Fibroblast of gingiva (primary cell): ENCODE data around the gene CSTF2.
A peak's percentile ranks its signal among the peaks of the same experiment; 100 is the strongest.
"Not testable (repeated sequence)": the region's sequence is repeated elsewhere in the genome, so short reads cannot be mapped to it uniquely, and the experiment has no call there.

ENCODE experiments used
- DNase-seq: peaks from one replicate; pipeline ENCODE4 v3.0.0-alpha.2; 2011; ENCODE audit warnings: low read depth

Gene CSTF2, protein sequence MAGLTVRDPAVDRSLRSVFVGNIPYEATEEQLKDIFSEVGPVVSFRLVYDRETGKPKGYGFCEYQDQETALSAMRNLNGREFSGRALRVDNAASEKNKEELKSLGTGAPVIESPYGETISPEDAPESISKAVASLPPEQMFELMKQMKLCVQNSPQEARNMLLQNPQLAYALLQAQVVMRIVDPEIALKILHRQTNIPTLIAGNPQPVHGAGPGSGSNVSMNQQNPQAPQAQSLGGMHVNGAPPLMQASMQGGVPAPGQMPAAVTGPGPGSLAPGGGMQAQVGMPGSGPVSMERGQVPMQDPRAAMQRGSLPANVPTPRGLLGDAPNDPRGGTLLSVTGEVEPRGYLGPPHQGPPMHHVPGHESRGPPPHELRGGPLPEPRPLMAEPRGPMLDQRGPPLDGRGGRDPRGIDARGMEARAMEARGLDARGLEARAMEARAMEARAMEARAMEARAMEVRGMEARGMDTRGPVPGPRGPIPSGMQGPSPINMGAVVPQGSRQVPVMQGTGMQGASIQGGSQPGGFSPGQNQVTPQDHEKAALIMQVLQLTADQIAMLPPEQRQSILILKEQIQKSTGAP

DNA sequence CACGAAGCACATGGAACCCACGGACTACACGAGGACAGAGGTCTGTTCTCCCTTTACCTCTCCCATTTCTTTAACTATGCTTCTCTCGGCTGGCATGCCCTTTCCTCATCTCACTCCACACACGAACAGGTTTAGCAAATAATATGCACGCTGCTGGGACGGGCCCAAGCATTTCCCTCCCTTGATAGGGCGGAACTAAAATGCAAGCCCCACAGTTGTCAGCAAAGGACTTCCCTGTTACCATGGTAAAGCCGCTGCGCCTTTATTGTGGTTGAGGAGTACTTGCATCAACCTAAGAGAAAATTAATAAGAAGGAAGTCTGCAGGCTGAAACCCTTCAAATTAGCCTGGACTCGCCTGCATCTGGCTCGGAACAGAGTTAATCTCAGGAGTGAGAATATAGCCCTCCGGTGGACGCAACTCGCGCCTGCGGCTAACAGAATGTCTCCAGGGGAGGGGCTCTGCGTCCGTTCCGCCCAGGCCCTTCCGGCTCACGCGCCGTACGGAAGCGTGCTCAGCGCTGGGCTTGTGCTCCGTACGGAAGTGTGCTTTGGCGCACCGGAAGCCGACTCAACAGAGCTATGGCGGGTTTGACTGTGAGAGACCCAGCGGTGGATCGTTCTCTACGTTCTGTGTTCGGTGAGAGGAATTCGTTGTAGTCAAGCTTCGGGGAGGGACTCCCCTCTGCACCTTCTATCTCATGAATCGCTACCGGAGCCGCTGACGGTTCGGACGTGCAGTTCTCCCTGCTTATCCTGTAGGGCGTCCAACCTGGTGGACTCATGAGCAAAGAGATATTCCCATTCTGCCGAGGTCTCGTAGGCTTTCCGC is at the start of gene CSTF2:
Gene CSTF2 (plus strand): TSS at position 555 of the 830 bp plus-strand sequence. CDS start 26 bp downstream, at position 581.
- peak; percentile 78 for DNase-seq

DNA sequence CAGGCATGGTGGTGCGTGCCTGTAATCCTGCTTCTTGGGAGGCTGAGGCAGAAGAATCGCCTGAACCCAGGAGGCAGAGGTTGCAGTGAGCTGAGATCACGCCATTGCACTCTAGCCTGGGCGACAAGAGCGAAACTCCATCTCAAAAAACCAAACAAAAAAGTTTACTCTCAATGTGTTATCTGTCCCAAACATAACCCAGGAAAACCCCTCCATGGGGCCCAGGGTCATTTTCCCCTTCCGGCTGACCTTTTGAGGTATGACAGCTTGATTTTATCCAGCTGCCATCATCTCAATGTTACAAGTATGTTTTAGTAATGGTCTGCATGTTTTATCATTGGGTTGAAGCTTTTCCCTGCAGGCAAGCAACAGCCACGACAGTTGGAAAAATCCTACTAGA is 23.8 kb upstream of the CSTF2 start:
- not testable (repeated sequence) for DNase-seq

DNA sequence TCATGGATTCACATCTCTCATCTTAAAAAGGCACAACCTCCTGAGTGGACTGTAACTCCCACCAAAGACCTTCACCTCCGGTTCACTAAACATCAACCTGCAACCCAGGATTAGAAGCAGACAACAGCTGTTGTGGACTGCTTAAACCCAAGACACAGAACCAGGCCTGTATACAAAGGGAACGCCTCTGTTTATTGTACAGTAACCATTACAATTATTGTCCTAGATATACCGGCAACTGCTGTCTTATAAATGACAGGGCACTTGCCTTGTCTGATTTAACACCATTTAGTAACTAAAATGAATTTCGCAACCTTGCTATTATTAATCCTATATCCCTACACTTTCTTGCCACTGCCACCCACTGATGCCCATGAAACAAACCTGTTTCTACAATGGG is 22.8 kb upstream of the CSTF2 start:
- DNase-seq = no peak

DNA sequence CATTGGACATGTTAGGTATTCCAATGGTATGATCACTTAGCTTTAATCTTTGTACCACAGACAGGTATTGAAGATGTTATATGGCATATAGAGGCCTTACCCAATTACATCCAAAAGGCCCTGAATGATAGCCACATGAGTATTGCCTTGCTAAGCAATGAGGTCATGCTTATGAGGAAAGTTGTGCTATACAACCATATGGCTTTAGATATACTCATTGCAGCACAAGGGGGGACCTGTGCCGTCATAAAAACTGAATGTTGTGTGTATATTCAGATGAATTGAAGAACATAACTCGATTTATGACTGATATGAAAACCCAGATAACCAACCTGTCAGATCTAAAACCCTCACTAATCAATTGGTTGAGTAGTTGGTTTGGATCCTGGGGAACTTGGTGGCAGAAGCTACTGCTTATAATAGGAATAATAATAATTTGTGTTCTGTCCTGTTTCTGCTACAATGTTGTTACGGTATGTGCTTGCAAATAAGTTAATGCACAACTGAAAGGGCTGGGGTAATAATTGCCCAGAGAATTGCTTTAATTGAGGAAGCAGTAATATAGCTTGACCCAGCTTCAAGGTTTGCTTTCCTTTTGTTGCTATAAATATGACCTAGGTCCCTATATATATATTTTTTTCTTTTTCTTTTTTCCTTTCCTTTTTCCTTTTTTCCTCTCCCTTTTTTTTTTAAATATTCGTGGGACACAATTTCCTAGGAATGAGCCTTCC is 21.5 kb upstream of the CSTF2 start:
- DNase-seq = no peak

DNA sequence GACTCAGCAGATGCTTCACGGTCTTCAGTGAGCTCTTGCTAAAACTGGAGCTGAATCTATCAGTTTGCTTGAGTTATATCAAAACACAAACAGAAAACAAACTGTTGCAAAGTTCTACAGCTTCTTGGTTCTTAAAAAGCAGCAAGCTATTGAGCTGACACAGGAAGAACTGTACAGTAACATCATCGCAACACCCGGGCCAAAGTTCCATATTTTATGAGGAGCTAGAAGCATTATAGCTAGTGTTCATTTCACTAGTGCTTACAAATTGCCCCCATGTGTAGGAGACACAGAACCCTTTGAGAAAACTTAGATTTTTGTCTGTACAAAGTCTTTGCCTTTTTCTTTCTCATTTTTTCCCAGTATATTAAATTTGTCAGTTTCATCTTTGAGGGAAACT is 17.3 kb upstream of the CSTF2 start:
- no peak for DNase-seq

DNA sequence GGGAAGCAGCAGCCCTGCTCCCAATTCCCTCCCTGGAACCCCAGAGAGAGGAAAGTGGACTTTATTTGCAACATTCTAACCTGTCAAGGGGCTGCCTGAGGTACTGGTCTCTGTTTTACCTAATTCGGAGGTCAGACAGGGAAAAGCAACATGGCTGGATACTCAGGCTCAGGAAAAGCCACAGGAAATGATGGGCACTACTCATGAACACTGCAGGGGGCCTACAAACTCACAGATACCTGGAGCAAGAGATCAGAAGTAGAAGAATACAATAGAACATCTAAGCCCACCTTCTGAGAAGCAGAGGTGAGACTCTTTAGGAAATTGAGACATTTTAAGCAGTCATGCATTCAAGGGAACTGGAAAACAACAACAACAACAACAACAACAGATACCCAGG is 15.4 kb upstream of the CSTF2 start:
- no peak for DNase-seq

DNA sequence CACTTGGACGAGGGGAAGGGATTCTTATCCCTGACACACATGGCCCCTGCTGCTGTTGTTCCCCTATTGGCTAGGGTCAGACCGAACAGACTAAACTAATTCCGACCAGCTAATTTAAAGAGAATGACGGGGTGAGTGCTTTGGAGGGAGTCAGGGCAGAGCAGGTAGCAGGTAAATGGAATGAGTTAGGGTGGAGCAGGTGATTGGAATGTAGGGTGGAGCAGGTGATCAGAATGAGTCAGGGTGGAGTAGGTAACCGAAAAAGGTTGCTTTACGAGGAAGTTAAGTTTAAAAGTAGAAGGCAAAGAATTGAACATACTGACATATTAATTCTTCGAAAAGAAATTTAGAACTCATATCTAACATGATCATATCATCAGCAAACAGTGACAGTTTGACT is 11.9 kb upstream of the CSTF2 start:
- not testable (repeated sequence) for DNase-seq

DNA sequence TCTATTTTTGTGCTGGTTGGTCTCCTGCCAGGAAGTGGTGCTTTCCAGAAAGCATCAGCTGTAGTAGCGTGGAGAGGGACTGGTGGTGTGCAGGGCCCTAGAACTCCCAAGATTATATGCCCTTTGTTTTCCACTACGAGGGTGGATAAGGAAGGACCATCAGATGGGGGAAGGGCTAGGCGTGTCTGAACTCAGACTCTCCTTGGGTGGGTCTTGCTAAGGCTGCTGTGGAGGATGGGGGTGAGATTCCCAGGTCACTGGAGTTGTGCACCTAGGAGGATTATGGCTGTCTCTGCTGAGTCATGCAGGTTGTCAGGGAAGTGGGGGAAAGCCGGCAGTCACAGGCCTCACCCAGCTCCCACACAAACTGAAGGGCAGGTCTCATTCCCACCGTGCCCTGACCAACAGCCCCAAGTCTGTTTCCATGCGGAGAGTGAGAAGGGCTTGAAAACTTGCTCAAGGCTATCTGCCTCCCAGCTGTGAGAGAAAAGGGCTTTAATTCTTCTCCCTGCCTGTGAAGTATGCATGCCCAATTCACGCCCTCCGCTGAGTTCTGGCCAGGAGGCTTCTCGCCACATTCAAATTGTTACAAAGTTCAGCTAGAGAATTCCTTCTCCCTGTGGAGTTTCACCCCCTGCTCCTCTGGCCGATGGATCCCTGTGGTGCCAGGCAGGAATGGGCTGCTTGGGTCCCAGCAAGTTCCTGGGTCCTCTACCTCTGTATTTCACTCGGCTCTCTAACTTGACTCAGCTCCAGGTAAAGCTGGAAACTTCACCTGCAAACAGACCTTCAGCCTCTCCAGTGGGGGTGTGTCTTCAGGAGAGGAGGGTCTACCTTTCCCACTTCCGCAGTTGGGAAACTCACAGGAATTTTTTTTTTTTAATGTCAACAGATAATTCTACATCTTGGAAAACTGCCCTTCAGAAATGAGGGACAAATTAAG is 7.7 kb upstream of the CSTF2 start:
- peak; percentile 1 for DNase-seq

DNA sequence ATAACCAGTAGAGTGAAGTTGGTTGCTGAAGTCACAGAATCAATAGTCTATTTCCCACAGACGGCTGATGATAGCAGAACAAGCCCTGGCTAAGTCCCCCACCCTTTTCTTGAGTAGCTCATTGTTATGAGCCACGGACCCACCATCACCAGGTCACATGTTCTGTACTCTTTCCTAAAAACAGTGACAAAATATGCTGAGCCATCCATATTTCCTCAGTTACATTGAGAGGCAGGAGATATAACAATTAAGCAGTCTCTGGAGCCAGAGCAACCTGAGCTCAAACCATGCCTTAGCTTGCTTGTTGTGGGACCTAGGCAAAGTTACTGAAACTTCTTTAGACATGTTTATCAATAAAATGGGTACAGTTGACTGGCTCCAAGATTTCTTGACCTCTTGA is 2.9 kb upstream of the CSTF2 start:
- DNase-seq = no peak

DNA sequence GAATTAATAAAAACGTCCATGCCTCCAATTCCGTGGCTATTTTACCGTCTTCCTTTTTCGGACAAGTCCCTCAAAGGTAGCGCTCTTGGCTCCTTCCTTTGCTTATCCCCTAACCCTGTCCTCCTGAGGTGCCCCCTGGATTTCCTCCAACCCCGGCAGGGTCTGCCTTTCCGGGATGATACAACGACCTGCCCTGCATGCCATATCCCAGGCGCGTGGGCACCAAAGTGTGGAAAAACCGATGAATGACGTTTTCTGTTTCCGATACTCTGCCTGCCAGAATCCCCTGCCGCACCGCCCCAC is 706 bp upstream of the CSTF2 start:
- no peak for DNase-seq

DNA sequence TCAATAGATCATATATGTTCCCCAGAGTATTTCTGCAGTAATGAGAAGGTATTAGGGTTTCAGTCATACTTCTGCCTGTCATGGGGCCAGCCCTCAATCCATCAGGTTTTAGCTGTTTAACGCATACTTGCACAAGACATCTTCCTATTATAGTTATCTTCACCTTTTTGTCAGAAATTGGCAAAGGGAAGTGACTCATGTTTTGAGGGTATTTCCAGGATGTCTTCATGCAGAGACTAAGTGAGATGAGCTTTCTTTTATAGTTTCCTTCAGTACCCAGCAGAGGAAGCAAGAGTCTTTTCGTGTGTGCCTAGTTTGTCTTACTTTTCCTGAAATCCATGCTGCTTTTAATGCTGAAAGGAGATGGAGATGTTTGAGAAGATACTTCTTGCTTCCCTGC is 9.5 kb downstream of the CSTF2 start:
- no peak for DNase-seq

DNA sequence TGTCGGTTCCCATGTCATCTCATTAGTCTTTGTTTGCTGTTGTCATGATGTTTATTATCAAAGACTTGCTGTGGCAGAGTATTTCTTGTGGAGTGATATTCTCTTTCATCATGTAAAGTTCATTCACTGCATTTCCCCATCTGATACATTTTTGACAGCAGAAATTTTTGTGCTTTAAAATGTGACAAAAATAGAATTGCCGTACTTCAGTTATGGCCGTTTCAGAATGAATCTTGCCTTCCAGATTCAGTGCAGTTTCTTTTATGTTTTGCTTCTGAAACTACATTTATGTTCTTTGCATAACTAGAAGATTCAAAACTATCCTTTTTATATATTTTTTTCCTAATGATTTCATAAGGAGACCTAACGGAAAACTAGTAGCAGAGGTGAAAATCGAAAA is 10.0 kb downstream of the CSTF2 start:
- no peak for DNase-seq

DNA sequence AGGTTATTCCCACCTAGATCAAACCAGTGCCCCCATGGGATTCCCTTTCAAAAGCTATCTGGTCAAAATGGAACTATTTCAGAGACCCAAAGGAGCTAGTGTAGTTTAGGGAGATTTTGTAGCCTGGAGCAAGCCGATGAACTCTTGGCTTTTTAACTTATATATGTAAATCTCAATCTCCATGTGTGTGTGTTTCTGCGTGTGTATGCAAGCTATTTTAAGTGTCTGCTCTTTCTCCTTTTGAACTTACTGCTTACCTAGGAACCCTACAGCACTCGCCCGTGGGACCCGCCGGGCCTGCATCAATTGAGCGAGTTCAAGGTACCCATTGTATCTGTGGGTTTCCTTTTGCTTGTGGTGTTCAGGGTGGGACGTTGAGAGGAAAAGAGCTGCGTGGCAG is 10.4 kb downstream of the CSTF2 start:
- DNase-seq = no peak

DNA sequence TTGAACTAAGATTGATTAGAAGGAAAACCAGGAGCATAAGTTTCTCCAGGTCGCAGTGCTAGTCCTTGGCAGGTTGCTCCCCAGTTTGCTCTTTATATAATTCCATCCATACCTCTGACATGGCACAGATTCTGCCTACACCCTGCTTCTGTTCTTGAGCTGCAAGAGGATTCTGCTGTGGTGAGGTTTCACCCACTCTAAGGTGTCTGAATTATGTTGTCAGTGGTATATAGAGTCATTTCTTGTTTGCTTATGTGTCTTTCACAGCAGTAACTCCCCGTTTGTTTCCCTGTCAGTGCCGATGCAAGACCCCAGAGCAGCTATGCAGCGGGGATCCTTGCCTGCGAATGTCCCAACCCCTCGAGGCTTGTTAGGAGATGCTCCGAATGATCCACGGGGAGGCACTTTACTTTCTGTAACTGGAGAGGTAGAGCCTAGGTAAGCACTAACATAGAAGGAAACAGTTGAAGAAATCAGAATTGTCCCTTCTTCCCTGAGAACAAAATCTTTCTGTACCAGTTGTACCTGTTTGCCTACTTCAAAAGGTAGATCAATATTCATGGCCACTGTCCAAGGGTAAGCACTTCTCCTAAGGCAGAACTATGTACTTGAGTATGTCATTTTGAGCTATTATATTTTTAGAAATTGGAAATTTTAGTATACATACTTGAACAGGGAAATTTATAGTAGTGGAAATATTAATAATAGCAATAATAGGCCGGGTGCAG is 11.2 kb downstream of the CSTF2 start:
- DNase-seq = no peak

DNA sequence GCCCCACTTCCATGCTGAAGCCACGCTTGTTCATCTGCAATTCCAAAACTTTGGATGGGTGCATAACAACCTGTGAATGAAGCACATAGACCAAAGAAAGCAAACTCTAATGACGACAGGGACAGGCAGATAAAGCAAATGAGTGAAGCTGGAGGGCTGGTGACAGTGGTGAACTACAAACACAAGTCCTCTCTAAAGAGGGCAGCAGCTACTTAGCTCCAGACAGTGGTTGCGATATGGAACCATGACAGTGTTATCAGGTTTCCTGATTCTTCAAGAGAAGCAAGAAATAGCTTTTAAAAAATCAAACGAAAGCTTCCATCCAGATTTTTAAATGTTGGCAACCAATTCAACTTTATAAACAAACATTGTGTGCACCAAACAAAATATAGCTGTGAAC is 30.1 kb downstream of the CSTF2 start:
- no peak for DNase-seq

DNA sequence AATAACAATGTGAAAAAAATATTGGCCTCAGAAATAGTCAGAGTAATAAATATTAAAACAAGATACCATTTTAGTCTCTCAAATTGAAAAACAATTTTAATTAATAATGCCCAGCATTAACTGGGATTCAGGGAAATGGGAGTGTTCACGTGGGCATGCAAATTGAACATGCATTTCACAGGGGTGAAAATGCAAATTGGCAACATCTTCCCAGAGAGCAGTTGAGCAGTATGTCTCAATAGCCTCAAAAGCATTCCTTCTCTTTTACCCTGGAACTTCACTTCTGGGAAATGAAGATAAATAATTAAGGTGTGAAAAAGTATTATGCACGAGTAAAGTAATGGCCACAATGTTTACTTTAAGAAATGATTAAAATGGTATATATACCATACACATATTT is 32.6 kb downstream of the CSTF2 start:
- no peak for DNase-seq

DNA sequence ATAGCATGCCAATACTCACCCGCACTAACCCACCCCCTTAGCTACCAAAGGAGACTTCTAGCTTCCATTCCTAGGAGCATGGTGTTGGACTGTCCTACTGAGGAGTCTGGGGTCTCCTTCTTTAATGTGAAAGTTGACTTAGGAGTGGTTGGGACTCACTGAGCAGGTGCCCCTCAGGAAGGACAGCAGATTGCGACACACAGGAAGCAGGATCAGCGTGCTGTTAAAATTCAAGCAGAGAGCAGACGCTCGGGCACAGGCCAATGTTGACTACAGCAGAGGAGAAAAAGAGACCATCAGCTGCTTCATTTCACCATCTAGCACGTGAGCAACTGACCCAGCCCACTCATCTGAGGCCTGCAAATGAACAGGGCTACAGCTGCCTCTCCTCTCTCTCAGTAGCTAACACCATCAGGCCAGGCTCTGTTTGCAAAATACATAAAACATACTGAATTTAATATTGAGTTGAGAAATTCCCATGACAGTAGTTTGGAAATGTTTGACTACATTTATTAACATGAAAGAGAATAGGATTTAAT is 43.2 kb downstream of the CSTF2 start:
- DNase-seq = no peak

DNA sequence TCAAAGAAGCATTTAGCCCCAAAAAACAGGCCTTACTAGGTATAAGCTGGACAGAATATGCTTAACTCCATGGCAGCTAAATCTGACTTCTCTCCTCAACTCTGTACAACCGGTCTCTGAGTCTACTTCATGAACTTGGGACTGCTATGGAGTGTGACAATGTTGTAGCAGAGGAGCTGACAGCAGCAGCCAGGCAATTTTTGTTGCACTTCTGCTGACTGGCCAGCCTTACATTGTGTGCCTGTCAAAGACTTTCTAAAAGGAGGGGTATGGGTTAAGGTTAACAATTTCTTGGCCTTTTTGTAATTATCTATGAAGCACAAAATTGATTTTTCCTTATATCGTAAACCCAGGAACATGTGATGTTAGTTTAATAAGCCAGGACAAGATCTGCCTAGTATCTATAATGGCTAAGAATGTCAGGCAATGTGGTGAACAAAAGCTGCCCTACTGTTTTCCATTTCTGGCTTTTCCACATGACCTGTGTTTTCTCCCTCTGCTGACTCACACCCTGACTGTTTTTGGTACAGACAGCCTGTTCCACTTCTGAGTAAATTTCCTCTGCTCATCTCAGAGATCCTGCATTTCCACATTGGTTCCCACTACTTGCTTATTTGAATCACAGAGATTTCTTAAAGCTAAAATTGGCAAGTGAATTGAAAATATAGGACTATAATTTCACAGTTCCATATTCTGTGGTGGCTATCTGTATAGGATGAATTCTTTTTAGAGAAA is 44.6 kb downstream of the CSTF2 start:
- peak; percentile 38 for DNase-seq

DNA sequence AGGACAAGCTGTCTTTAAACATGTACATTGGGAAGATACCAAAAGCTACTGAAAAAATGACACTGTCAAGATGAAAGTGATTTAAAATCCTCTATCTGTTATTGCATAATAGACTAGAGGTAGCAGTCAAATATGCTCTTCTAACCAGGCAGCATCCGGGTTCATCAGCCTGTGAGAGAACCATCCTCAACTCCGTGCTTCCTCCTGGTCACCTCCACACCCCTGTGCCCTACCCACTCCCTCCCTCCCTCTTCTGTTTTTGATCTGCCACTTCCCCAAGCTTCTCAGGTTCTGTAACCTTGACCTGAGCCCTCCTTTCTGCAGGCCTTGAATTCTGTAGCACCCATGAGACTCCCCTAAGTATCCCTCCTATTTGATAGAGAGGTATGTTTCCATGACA is 48.1 kb downstream of the CSTF2 start:
- DNase-seq = no peak

DNA sequence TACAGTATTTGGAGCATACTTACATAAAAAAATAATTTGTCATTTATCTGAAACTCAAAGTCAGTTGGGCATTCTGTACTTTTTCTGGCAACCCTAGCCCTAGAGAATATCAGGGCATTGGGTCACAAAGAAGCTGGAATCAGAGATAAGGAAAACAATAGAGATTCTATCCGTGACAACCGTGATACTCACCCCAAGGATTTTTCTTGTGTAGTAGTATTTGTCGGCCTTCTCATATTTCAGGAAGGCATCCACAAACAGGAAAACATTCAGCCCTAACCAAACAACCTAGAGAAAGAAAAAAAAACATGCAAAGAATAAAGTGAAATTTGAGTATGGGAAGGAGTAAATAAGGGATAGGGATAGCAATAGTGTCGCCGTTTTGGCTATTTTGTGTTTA is 50.3 kb downstream of the CSTF2 start:
- no peak for DNase-seq
